ENCODE measurements around the gene PARP2. TPM values are rescaled to one million over a fixed set of nuclear protein-coding genes. Genes with fewer than 3 reads are reported as not detected.

The PARP2 gene
- total RNA-seq, 1 experiment from 2014 or later, result 28.6 TPM

DNA sequence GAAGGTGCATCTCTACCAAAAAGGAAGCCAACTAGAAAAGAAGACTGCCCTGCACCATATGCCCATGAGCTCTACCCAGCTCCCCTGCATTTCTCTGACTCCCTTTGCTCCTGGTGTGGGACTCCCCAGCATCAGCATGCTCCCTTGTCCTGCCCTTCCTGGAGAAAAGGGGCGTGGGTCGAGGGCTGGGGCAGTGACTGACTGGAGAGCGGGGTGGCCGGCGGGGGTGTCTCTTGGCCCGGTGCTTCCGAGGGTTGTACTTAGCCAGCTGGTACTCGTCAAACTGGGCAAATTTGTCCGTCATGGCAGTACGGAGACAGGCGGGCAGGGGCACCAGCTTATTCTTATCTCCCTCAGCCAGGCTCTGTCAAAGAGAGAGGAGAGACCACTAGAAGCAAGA is 60.1 kb downstream of the PARP2 start:
- CTCF ChIA-PET, result no interaction called here
- BruUV-seq (replicated peaks), result no TSS peak
- peaks cover 37% of the 10 kb centered on the region for H3K36me3 Mint-ChIP-seq (ENCODE audit: insufficient read depth, unreplicated experiment)
- DNase-seq, result no peak
- H3K4me1 Mint-ChIP-seq (ENCODE audit: low read depth, unreplicated experiment), result peaks cover 16% of the 10 kb centered on the region
- no peaks in the 10 kb centered on the region for H3K27me3 Mint-ChIP-seq (ENCODE audit: unreplicated experiment)
- H3K27ac Mint-ChIP-seq (ENCODE audit: unreplicated experiment), result no peak overlapping the region
- no peak overlapping the region for H3K4me3 Mint-ChIP-seq (ENCODE audit: low read depth, unreplicated experiment)
- H3K9me3 Mint-ChIP-seq (ENCODE audit: low read depth, unreplicated experiment), result no peaks in the 10 kb centered on the region
- TF ChIP-seq, protein P1, sequence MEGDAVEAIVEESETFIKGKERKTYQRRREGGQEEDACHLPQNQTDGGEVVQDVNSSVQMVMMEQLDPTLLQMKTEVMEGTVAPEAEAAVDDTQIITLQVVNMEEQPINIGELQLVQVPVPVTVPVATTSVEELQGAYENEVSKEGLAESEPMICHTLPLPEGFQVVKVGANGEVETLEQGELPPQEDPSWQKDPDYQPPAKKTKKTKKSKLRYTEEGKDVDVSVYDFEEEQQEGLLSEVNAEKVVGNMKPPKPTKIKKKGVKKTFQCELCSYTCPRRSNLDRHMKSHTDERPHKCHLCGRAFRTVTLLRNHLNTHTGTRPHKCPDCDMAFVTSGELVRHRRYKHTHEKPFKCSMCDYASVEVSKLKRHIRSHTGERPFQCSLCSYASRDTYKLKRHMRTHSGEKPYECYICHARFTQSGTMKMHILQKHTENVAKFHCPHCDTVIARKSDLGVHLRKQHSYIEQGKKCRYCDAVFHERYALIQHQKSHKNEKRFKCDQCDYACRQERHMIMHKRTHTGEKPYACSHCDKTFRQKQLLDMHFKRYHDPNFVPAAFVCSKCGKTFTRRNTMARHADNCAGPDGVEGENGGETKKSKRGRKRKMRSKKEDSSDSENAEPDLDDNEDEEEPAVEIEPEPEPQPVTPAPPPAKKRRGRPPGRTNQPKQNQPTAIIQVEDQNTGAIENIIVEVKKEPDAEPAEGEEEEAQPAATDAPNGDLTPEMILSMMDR (IDR thresholded peaks at IDR 0.05; ENCODE audit: unreplicated experiment), result no peak
- intact Hi-C loops (cut with micrococcal nuclease; ENCODE audit: unreplicated experiment), result no loop called here

Other genes starting within 250 kb of the PARP2 start
- gene OR4K17, start 232.9 kb upstream of the PARP2 start, total RNA-seq (2022), result not detected in 2 replicates
- not detected in 2 replicates for gene OR4N5, start 204.8 kb upstream of the PARP2 start, total RNA-seq (2022)
- not detected in 2 replicates for gene OR11G2, start 152.7 kb upstream of the PARP2 start, total RNA-seq (2022)
- not detected in 2 replicates for gene OR11H6, start 119.9 kb upstream of the PARP2 start, total RNA-seq (2022)
- not detected in 2 replicates for gene OR11H7, start 114.7 kb upstream of the PARP2 start, total RNA-seq (2022)
- not detected in 2 replicates for gene OR11H4, start 104.3 kb upstream of the PARP2 start, total RNA-seq (2022)
- 20.6 and 28.2 TPM in 2 replicates for gene TTC5, start 37.7 kb upstream of the PARP2 start, total RNA-seq (2022)
- gene CCNB1IP1, start 10.4 kb upstream of the PARP2 start, total RNA-seq (2022), result 37.3 and 39.0 TPM in 2 replicates
- gene TEP1, start 69.9 kb downstream of the PARP2 start, total RNA-seq (2022), result 30.4 and 32.5 TPM in 2 replicates
- gene KLHL33, start 92.5 kb downstream of the PARP2 start, total RNA-seq (2022), result not detected in 2 replicates
- 46.2 and 54.3 TPM in 2 replicates for gene OSGEP, start 111.2 kb downstream of the PARP2 start, total RNA-seq (2022)
- gene APEX1, start 111.6 kb downstream of the PARP2 start, total RNA-seq (2022), result 205 TPM in 2 replicates
- 27.0 and 33.8 TPM in 2 replicates for gene PIP4P1, start 117.8 kb downstream of the PARP2 start, total RNA-seq (2022)
- 81.3 and 94.9 TPM in 2 replicates for gene PNP, start 125.8 kb downstream of the PARP2 start, total RNA-seq (2022)
- gene RNASE10, start 161.9 kb downstream of the PARP2 start, total RNA-seq (2022), result 0.54 and 0.61 TPM in 2 replicates
- not detected in 2 replicates for gene RNASE9, start 217.4 kb downstream of the PARP2 start, total RNA-seq (2022)
- not detected in 2 replicates for gene RNASE11, start 244.4 kb downstream of the PARP2 start, total RNA-seq (2022)
- not detected in 2 replicates for gene RNASE12, start 247.7 kb downstream of the PARP2 start, total RNA-seq (2022)

Measured in Calu3 (cell line).